CD4-positive, alpha-beta T cell (primary cell): Measurements from ENCODE around the gene KCNIP4. TPM values are rescaled to one million over a fixed set of nuclear protein-coding genes. Genes with fewer than 3 reads are reported as not detected.

Experiments
- ATAC-seq: fragments of 200-7000 bp; cut with Tn5 transposase; one replicate; pipeline ENCODE4 v1.10.0; 2022; ENCODE audit warnings: mild to moderate bottlenecking; ENCODE audit not compliant: poor library complexity
- CTCF ChIA-PET: fragments of 350-600 bp; sonication (Branson Sonifier 250); formaldehyde crosslinking; loops from one replicate; lab custom pipeline; 2021; ENCODE audit warnings: antibody characterized with exemption, inconsistent platforms; lab: Charles Lee
- POLR2A ChIA-PET: fragments of 350-600 bp; sonication (Branson Sonifier 250); formaldehyde crosslinking; loops from one replicate; lab custom pipeline; 2021; ENCODE audit warnings: antibody characterized with exemption, inconsistent platforms; lab: Charles Lee
- DNase-seq, 14 experiments: peaks; one replicate each; pipeline ENCODE4 v3.0.0-alpha.2; 2013 to 2020; ENCODE audit warnings: mixed read lengths in 2 of 14
- H3K27ac ChIP-seq, 2 donors: one replicate each; pipeline versions ENCODE4 v1.5.1 to v1.7.0; 2013; ENCODE audit warnings: low read length in 2 of 2, low read depth in 1 of 2, mild to moderate bottlenecking in 1 of 2
- H3K27me3 ChIP-seq, 2 experiments: 1 replicate in 1 of 2; 2 replicates in 1 of 2; pipeline versions ENCODE4 v1.6.1 to v1.7.0; 2013; ENCODE audit warnings: low read length in 2 of 2, control low read depth in 1 of 2, mild to moderate bottlenecking in 1 of 2, moderate library complexity in 1 of 2; ENCODE audit not compliant: insufficient read depth in 2 of 2, control insufficient read depth in 1 of 2
- H3K36me3 ChIP-seq: one replicate; pipeline ENCODE4 v1.6.1; 2013; ENCODE audit warnings: low read length, control low read depth; ENCODE audit not compliant: insufficient read depth
- H3K4me1 ChIP-seq: one replicate; pipeline ENCODE4 v1.6.1; 2013; ENCODE audit warnings: low read length, control low read depth; ENCODE audit not compliant: insufficient read depth
- H3K4me3 ChIP-seq: one replicate; pipeline ENCODE4 v1.5.1; 2013; ENCODE audit warnings: mild to moderate bottlenecking, low read length, moderate library complexity
- H3K9me3 ChIP-seq, 2 experiments: 1 replicate in 1 of 2; 2 replicates in 1 of 2; pipeline versions ENCODE4 v1.6.1 to v1.7.0; 2013; ENCODE audit warnings: low read length in 2 of 2, mild to moderate bottlenecking in 2 of 2, control low read depth in 1 of 2, moderate library complexity in 1 of 2; ENCODE audit not compliant: control insufficient read depth in 1 of 2, insufficient read depth in 1 of 2
- H3K27ac Mint-ChIP-seq: one replicate; pipeline ENCODE4 v1.8.0; 2020; ENCODE audit warnings: mixed read lengths
- H3K27me3 Mint-ChIP-seq: one replicate; pipeline ENCODE4 v1.8.0; 2021; ENCODE audit warnings: mixed read lengths
- H3K36me3 Mint-ChIP-seq: one replicate; pipeline ENCODE4 v1.8.0; 2021; ENCODE audit warnings: low read depth, mixed read lengths
- H3K4me1 Mint-ChIP-seq: one replicate; pipeline ENCODE4 v1.8.0; 2021; ENCODE audit warnings: low read depth, mixed read lengths
- H3K4me3 Mint-ChIP-seq: one replicate; pipeline ENCODE4 v1.8.0; 2020; ENCODE audit warnings: mild to moderate bottlenecking, mixed read lengths
- H3K9me3 Mint-ChIP-seq: one replicate; pipeline ENCODE4 v1.8.0; 2020; ENCODE audit warnings: mixed read lengths
- CTCF ChIP-seq: fragments of 200-600 bp; IDR thresholded peaks from one replicate; pipeline ENCODE4 v1.8.0; 2022; ENCODE audit warnings: antibody characterized with exemption, mild to moderate bottlenecking
- intact Hi-C, 2 experiments: fragments of 100-400 bp; cut with DNase I in 1 of 2; cut with micrococcal nuclease in 1 of 2; formaldehyde crosslinking; loops; one replicate each; pipeline versions ENCODE4 v1.15.1 to v1.9.0; 2023 to 2025; cut with DNase I, micrococcal nuclease
- total RNA-seq, 174 experiments: library from RNA in 2 of 174; stranded (reverse) in 2 of 174; gene quantifications; one replicate each; pipeline ENCODE4 v1.2.3 and lab custom pipeline; 2021 to 2026

The KCNIP4 gene
- total RNA-seq, 2 experiments from 2014 or later, result not detected

GRCh38 chr4:20882500-20882899, 1066.1 kb downstream of the KCNIP4 start:
- H3K9me3 ChIP-seq, result no peaks in the 10 kb centered on the region
- Mint-ChIP-seq H3K4me3 (no peak overlapping the region), H3K4me1 (no peaks in the 10 kb centered on the region), H3K27ac (no peak overlapping the region), H3K27me3 (no peaks in the 10 kb centered on the region), H3K9me3 (peaks cover 18% of the 10 kb centered on the region), H3K36me3 (no peaks in the 10 kb centered on the region)
- DNase-seq (no peak), ATAC-seq (no peak)
- H3K27me3 ChIP-seq, result no peaks in the 10 kb centered on the region
- no peak overlapping the region for H3K4me3 ChIP-seq
- intact Hi-C loops, result no loop called here
- no peaks in the 10 kb centered on the region for H3K4me1 ChIP-seq
- TF ChIP-seq CTCF, result no peak
- ChIA-PET CTCF (no interaction called here), POLR2A (no interaction called here)
- H3K27ac ChIP-seq, result no peak overlapping the region
- no peaks in the 10 kb centered on the region for H3K36me3 ChIP-seq

- no peaks in the 10 kb centered on the region for H3K27me3 Mint-ChIP-seq
- Histone ChIP-seq H3K36me3 (no peaks in the 10 kb centered on the region), H3K9me3 (no peaks in the 10 kb centered on the region), H3K4me1 (no peaks in the 10 kb centered on the region), H3K27me3 (no peaks in the 10 kb centered on the region), H3K27ac (no peak overlapping the region), H3K4me3 (no peak overlapping the region)
- no peaks in the 10 kb centered on the region for H3K4me1 Mint-ChIP-seq
- ATAC-seq, result no peak
- H3K36me3 Mint-ChIP-seq, result no peaks in the 10 kb centered on the region
- peaks cover 16% of the 10 kb centered on the region for H3K9me3 Mint-ChIP-seq
- intact Hi-C loops, result no loop called here
- ChIA-PET POLR2A (no interaction called here), CTCF (no interaction called here)
- H3K4me3 Mint-ChIP-seq, result no peak overlapping the region
- H3K27ac Mint-ChIP-seq, result no peak overlapping the region
- DNase-seq, result no peak
- TF ChIP-seq CTCF, result no peak
These were observed 1066.9 kb downstream of the KCNIP4 start for GRCh38 chr4:20881658-20882057.

- Mint-ChIP-seq H3K4me1 (no peaks in the 10 kb centered on the region), H3K27me3 (no peaks in the 10 kb centered on the region), H3K4me3 (no peak overlapping the region), H3K9me3 (peaks cover 14% of the 10 kb centered on the region), H3K27ac (no peak overlapping the region), H3K36me3 (no peaks in the 10 kb centered on the region)
- ATAC-seq (no peak), DNase-seq (no peak)
- Histone ChIP-seq H3K36me3 (no peaks in the 10 kb centered on the region), H3K4me3 (no peak overlapping the region), H3K4me1 (no peaks in the 10 kb centered on the region), H3K9me3 (no peaks in the 10 kb centered on the region), H3K27me3 (no peaks in the 10 kb centered on the region), H3K27ac (no peak overlapping the region)
- ChIA-PET POLR2A (no interaction called here), CTCF (no interaction called here)
- no peak for TF ChIP-seq CTCF
- intact Hi-C loops, result no loop called here
These were observed 1069.8 kb downstream of the KCNIP4 start for GRCh38 chr4:20878806-20879205.
